HCT116 (cell line): Measurements from ENCODE around the gene BFSP2. TPM values are rescaled to one million over a fixed set of nuclear protein-coding genes. Genes with fewer than 3 reads are reported as not detected.
"Not testable (repeated sequence)": the region's sequence is repeated elsewhere in the genome, so short reads cannot be mapped to it uniquely, and the experiment has no call there.

ENCODE experiments used
- ATAC-seq: fragments of 200-7000 bp; cut with Tn5 transposase; 2 replicates; pipeline ENCODE4 v1.9.1; 2020; ENCODE audit warnings: mild to moderate bottlenecking, moderate library complexity
- BruUV-seq: library from RNA; stranded (reverse); fragments of 400-500 nt; replicated peaks from 2 replicates; lab custom pipeline; 2021; lab: Mats Ljungman, UMichigan
- CTCF ChIA-PET: fragments of 300-600 bp; sonication (Branson Sonifier 250); formaldehyde crosslinking; loops from one replicate; lab custom pipeline; 2021; ENCODE audit warnings: antibody characterized with exemption; lab: Charles Lee
- POLR2A ChIA-PET: fragments of 300-600, 350-600 bp; sonication (Branson Sonifier 250); formaldehyde crosslinking; loops from one replicate; lab custom pipeline; 2021; ENCODE audit warnings: antibody characterized with exemption; lab: Charles Lee
- RAD21 ChIA-PET, 2 experiments: fragments of 300-600 bp; sonication (Branson Sonifier 250); formaldehyde crosslinking; loops; one replicate each; lab custom pipeline; 2023; ENCODE audit warnings: low total read pairs in 2 of 2; ENCODE audit not compliant: uncharacterized antibody in 2 of 2, unreplicated experiment in 2 of 2, low non-redundant PET in 1 of 2; lab: Charles Lee
- DNase-seq: peaks from one replicate; pipeline ENCODE4 v3.0.0-alpha.2; 2010; ENCODE audit warnings: low read depth, low spot score
- H2AFZ ChIP-seq: fragments of 200-600 bp; shearing (Covaris generic), sonication (generic); 2 replicates; pipeline ENCODE4 v1.6.1; 2017; ENCODE audit warnings: low read depth, mixed run types, mixed read lengths, antibody characterized with exemption, low read length; ENCODE audit not compliant: poor library complexity, severe bottlenecking
- H3K27ac ChIP-seq: 2 replicates; pipeline ENCODE4 v1.5.1; 2012; ENCODE audit warnings: low read depth, low read length
- H3K27me3 ChIP-seq: fragments of 200-600 bp; sonication (generic); 2 replicates; pipeline ENCODE4 v1.6.1; 2016; ENCODE audit warnings: mixed run types, low read length, mixed read lengths; ENCODE audit not compliant: insufficient read depth
- H3K36me3 ChIP-seq, 2 experiments: fragments of 200-500 bp in 1 of 2; fragments of 200-600 bp in 1 of 2; sonication (Bioruptor generic) in 1 of 2; sonication (generic) in 1 of 2; 2 replicates each; pipeline versions ENCODE4 v1.5.1 to v1.6.1; 2014 to 2016; ENCODE audit warnings: low read length in 2 of 2, inconsistent platforms in 1 of 2, mixed read lengths in 1 of 2, mixed run types in 1 of 2; ENCODE audit not compliant: insufficient read depth in 2 of 2, control insufficient read depth in 1 of 2
- H3K4me1 ChIP-seq, 2 experiments: fragments of 200-600 bp in 1 of 2; sonication (generic) in 1 of 2; 2 replicates each; pipeline versions ENCODE4 v1.5.1 to v1.6.1; 2012 to 2017; ENCODE audit warnings: low read length in 2 of 2, inconsistent platforms in 1 of 2, mild to moderate bottlenecking in 1 of 2, mixed read lengths in 1 of 2, mixed run types in 1 of 2, moderate library complexity in 1 of 2; ENCODE audit not compliant: insufficient read depth in 2 of 2, control insufficient read depth in 1 of 2
- H3K4me2 ChIP-seq: fragments of 200-600 bp; sonication (generic); 2 replicates; pipeline ENCODE4 v1.6.1; 2017; ENCODE audit warnings: mixed run types, low read length, mixed read lengths
- H3K4me3 ChIP-seq, 2 experiments: fragments of 200-600 bp in 1 of 2; sonication (generic) in 1 of 2; replicated peaks in 1 of 2; 2 replicates each; pipeline ENCODE4 v1.5.1; 2011 to 2016; ENCODE audit warnings: low read length in 2 of 2, control low read depth in 1 of 2, low read depth in 1 of 2, mild to moderate bottlenecking in 1 of 2, mixed read lengths in 1 of 2, mixed run types in 1 of 2
- H3K79me2 ChIP-seq: fragments of 200-600 bp; sonication (generic); 2 replicates; pipeline ENCODE4 v1.6.1; 2017; ENCODE audit warnings: mild to moderate bottlenecking, mixed run types, low read length, moderate library complexity, mixed read lengths; ENCODE audit not compliant: insufficient read depth
- H3K9ac ChIP-seq: fragments of 200-600 bp; sonication (generic); 2 replicates; pipeline ENCODE4 v1.6.1; 2016; ENCODE audit warnings: low read length, mixed read lengths
- H3K9me2 ChIP-seq: fragments of 200-600 bp; sonication (generic), shearing (Covaris generic); 2 replicates; pipeline ENCODE4 v1.6.1; 2017; ENCODE audit warnings: mixed run types, mild to moderate bottlenecking, moderate library complexity; ENCODE audit not compliant: insufficient read depth
- H3K9me3 ChIP-seq, 2 experiments: fragments of 200-500 bp in 1 of 2; fragments of 200-600 bp in 1 of 2; sonication (Bioruptor generic) in 1 of 2; sonication (generic) in 1 of 2; 2 replicates each; pipeline ENCODE4 v1.6.1; 2014 to 2017; ENCODE audit warnings: low read length in 2 of 2, mixed read lengths in 2 of 2, inconsistent platforms in 1 of 2, low read depth in 1 of 2, mild to moderate bottlenecking in 1 of 2, mixed run types in 1 of 2, moderate library complexity in 1 of 2; ENCODE audit not compliant: control insufficient read depth in 1 of 2, insufficient read depth in 1 of 2
- H4K20me1 ChIP-seq: fragments of 200-600 bp; sonication (generic), shearing (Covaris generic); 2 replicates; pipeline ENCODE4 v1.6.1; 2017; ENCODE audit warnings: mixed run types, mild to moderate bottlenecking, moderate library complexity; ENCODE audit not compliant: insufficient read depth
- FOSL1 ChIP-seq: IDR thresholded peaks from 2 replicates; pipeline ENCODE4 v1.6.1; 2012; ENCODE audit warnings: low read depth
- SIN3A ChIP-seq: IDR thresholded peaks from 2 replicates; pipeline ENCODE4 v1.6.1; 2012; ENCODE audit warnings: low read depth
- YY1 ChIP-seq: IDR thresholded peaks from 2 replicates; pipeline ENCODE4 v1.6.1; 2011; ENCODE audit warnings: low read length, low read depth, moderate library complexity, mild to moderate bottlenecking; ENCODE audit not compliant: insufficient replicate concordance; ENCODE audit errors: extremely low read depth
- ZNF274 ChIP-seq: fragments of 200-500 bp; sonication (Bioruptor generic); IDR thresholded peaks from 2 replicates; pipeline ENCODE4 v1.6.1; 2014; ENCODE audit warnings: mild to moderate bottlenecking, low read depth, low read length, inconsistent platforms
- intact Hi-C: fragments of 100-400 bp; cut with micrococcal nuclease; formaldehyde crosslinking; loops from 2 replicates; pipeline ENCODE4 v1.10.0; 2022
- total RNA-seq: library from RNA; stranded (reverse); gene quantifications from one replicate; pipeline ENCODE4 v1.2.1, GENCODE V29; 2021; ENCODE audit not compliant: unreplicated experiment

BFSP2 gene
- total RNA-seq, 1 experiment from 2014 or later, result not detected

GRCh38 chr3:133520286-133520685 lies 120.4 kb downstream of the BFSP2 start:
- no peaks in the 10 kb centered on the region for H3K9me3 ChIP-seq
- ChIA-PET CTCF (no interaction called here), RAD21 (no interaction called here), POLR2A (no interaction called here)
- no peak overlapping the region for H3K4me2 ChIP-seq
- no peak overlapping the region for H3K9ac ChIP-seq
- no peak overlapping the region for H3K4me3 ChIP-seq
- no peak for ATAC-seq
- no peak overlapping the region for H3K27ac ChIP-seq
- BruUV-seq, result no TSS peak
- H3K36me3 ChIP-seq, result no peaks in the 10 kb centered on the region
- H3K79me2 ChIP-seq, result no peaks in the 10 kb centered on the region
- TF ChIP-seq ZNF274 (no peak), YY1 (no peak), FOSL1 (no peak), SIN3A (no peak)
- intact Hi-C loops, result no loop called here
- no peaks in the 10 kb centered on the region for H3K27me3 ChIP-seq
- H4K20me1 ChIP-seq, result no peaks in the 10 kb centered on the region
- no peak overlapping the region for H2AFZ ChIP-seq
- no peak for DNase-seq
- peaks cover 0 to 10% of the 10 kb centered on the region in 2 experiments; a peak in 3 of 4 replicates for H3K4me1 ChIP-seq
- H3K9me2 ChIP-seq, result no peaks in the 10 kb centered on the region

DNA sequence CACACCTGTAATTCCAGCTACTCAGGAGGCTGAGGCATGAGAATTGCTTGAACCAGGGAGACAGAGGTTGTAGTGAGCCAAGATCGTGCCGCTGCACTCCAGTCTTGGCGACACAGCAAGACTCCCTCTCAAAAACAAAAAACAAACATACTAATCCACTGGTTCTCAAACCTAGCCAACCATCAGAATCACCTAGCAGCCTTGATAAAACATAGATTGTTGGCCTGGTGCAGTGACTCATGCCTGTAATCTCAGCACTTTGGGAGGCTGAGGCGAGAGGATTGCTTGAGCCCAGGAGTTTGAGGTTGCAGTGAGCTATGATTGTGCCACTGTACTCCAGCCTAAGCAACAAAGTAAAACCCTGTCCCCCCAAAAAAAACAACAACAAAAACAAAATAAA lies 121.1 kb downstream of the BFSP2 start:
- H3K9me2 ChIP-seq, H3K9ac ChIP-seq, DNase-seq, H3K4me1 ChIP-seq, CTCF ChIA-PET, intact Hi-C loops, H3K36me3 ChIP-seq, H3K4me3 ChIP-seq, ATAC-seq, POLR2A ChIA-PET, H3K4me2 ChIP-seq, H3K27ac ChIP-seq, H4K20me1 ChIP-seq, H3K79me2 ChIP-seq, H2AFZ ChIP-seq, H3K27me3 ChIP-seq, BruUV-seq, RAD21 ChIA-PET, H3K9me3 ChIP-seq: not testable (repeated sequence)
